Caco-2 (cell line): ENCODE measurements around the gene BBLN. TPM values are rescaled to one million over a fixed set of nuclear protein-coding genes. Genes with fewer than 3 reads are reported as not detected.
A peak's percentile ranks its signal among the peaks of the same experiment; 100 is the strongest.

ENCODE experiments used
- BruUV-seq: library from RNA; stranded (reverse); fragments of 400-500 nt; replicated peaks from 2 replicates; lab custom pipeline; 2021; lab: Mats Ljungman, UMichigan
- CTCF ChIA-PET: fragments of 300-600 bp; sonication (Branson Sonifier 250); formaldehyde crosslinking; loops from one replicate; lab custom pipeline; 2022; ENCODE audit warnings: antibody characterized with exemption; lab: Charles Lee
- POLR2A ChIA-PET: fragments of 300-600 bp; sonication (Branson Sonifier 250); formaldehyde crosslinking; loops from one replicate; lab custom pipeline; 2022; ENCODE audit warnings: antibody characterized with exemption; lab: Charles Lee
- DNase-seq, 2 experiments: peaks; one replicate each; pipeline versions ENCODE4 v3.0.0 to v3.0.0-alpha.2; 2020 to 2022
- H3K27me3 ChIP-seq: replicated peaks from 2 replicates; pipeline ENCODE4 v1.6.0; 2011; ENCODE audit warnings: low read length; ENCODE audit not compliant: control insufficient read depth, insufficient read depth
- H3K36me3 ChIP-seq: 2 replicates; pipeline ENCODE4 v1.5.1; 2011; ENCODE audit warnings: low read length; ENCODE audit not compliant: control insufficient read depth, insufficient read depth
- H3K4me1 ChIP-seq: fragments of 250-450 bp; sonication (Bioruptor Pico); 2 replicates; pipeline ENCODE4 v1.5.1; 2020; ENCODE audit warnings: mild to moderate bottlenecking
- H3K4me3 ChIP-seq: 2 replicates; pipeline ENCODE4 v1.5.1; 2011; ENCODE audit warnings: low read depth, mild to moderate bottlenecking, control low read depth, low read length
- H3K9me3 ChIP-seq: fragments of 250-450 bp; sonication (Bioruptor Pico); 2 replicates; pipeline ENCODE4 v1.5.1; 2020; ENCODE audit warnings: mild to moderate bottlenecking, moderate library complexity
- H3K27ac Mint-ChIP-seq: one replicate; pipeline ENCODE4 v1.8.0; 2022; ENCODE audit warnings: mixed read lengths; ENCODE audit not compliant: unreplicated experiment
- H3K27me3 Mint-ChIP-seq: one replicate; pipeline ENCODE4 v1.8.0; 2022; ENCODE audit warnings: mixed read lengths; ENCODE audit not compliant: insufficient read depth, unreplicated experiment
- H3K36me3 Mint-ChIP-seq: one replicate; pipeline ENCODE4 v1.8.0; 2022; ENCODE audit warnings: mild to moderate bottlenecking, mixed read lengths; ENCODE audit not compliant: insufficient read depth, unreplicated experiment
- H3K4me1 Mint-ChIP-seq: one replicate; pipeline ENCODE4 v1.8.0; 2022; ENCODE audit warnings: low read depth, mixed read lengths; ENCODE audit not compliant: unreplicated experiment
- H3K4me3 Mint-ChIP-seq: one replicate; pipeline ENCODE4 v1.8.0; 2022; ENCODE audit warnings: mild to moderate bottlenecking, moderate library complexity, mixed read lengths; ENCODE audit not compliant: unreplicated experiment
- H3K9me3 Mint-ChIP-seq: one replicate; pipeline ENCODE4 v1.8.0; 2022; ENCODE audit warnings: mixed read lengths; ENCODE audit not compliant: unreplicated experiment
- CTCF ChIP-seq, 2 experiments: fragments of 200-600 bp in 1 of 2; IDR thresholded peaks; 1 replicate in 1 of 2; 2 replicates in 1 of 2; pipeline versions ENCODE4 v1.5.1 to v1.8.0; 2011 to 2022; ENCODE audit warnings: antibody characterized with exemption in 1 of 2, control low read depth in 1 of 2, inconsistent platforms in 1 of 2, low read depth in 1 of 2, low read length in 1 of 2, mild to moderate bottlenecking in 1 of 2, moderate library complexity in 1 of 2; ENCODE audit not compliant: insufficient read depth in 1 of 2, severe bottlenecking in 1 of 2, unreplicated experiment in 1 of 2
- intact Hi-C: fragments of 100-400 bp; cut with micrococcal nuclease; formaldehyde crosslinking; loops from one replicate; pipeline ENCODE4 v1.10.0; 2022; ENCODE audit not compliant: unreplicated experiment
- total RNA-seq: library from RNA; stranded (reverse); gene quantifications from 2 replicates; pipeline ENCODE4 v1.2.3, GENCODE V29; 2022

The BBLN gene
- total RNA-seq, 1 experiment from 2014 or later: 34.2 TPM

- Mint-ChIP-seq H3K36me3 (peaks cover 52% of the 10 kb centered on the region), H3K27ac (no peak overlapping the region), H3K27me3 (no peaks in the 10 kb centered on the region), H3K9me3 (no peaks in the 10 kb centered on the region), H3K4me1 (peaks cover 8% of the 10 kb centered on the region), H3K4me3 (peak overlapping the region; percentile 89)
- no peaks in the 10 kb centered on the region for H3K27me3 ChIP-seq
- intact Hi-C loops: loop anchor here (5.0 to 10.0 kb wide), 2 partner anchors 63 to 155 kb away; partner anchors contain the start of genes PTGES2 and SLC27A4
- 0 out of 2 replicates have a peak, but pooled peaks cover 7% of the 10 kb centered on the region for H3K4me1 ChIP-seq
- ChIA-PET POLR2A (interaction anchor here (0.6 to 1.5 kb wide), 3 partner anchors 20 to 61 kb away, joined by 3 to 5 read pairs (median 5); partner anchors contain the start of gene BBLN), CTCF (interaction anchor here (0.5 to 1.4 kb wide), 4 partner anchors 29 to 246 kb away, joined by 3 to 4 read pairs (median 3); no protein-coding TSS in a partner anchor)
- no peak overlapping the region; the same call in 1 of the 2 replicates for H3K4me3 ChIP-seq
- H3K9me3 ChIP-seq: no peaks in the 10 kb centered on the region
- BruUV-seq: no TSS peak
- no peak for TF ChIP-seq CTCF (IDR thresholded peaks at IDR 0.05; ENCODE audit: insufficient read depth in 1 of 2, low read depth in 1 of 2, low read length in 1 of 2, severe bottlenecking in 1 of 2, unreplicated experiment in 1 of 2)
- DNase-seq: no peak
- H3K36me3 ChIP-seq: peaks cover 3% of the 10 kb centered on the region
Observed at GRCh38 chr9:128190013-128190412, 29.9 kb downstream of the BBLN start.

GRCh38 chr9:128190516-128191405 is 30.7 kb downstream of the BBLN start:
- Mint-ChIP-seq H3K4me1 (peaks cover 8% of the 10 kb centered on the region), H3K9me3 (no peaks in the 10 kb centered on the region), H3K36me3 (peaks cover 46% of the 10 kb centered on the region), H3K4me3 (peak overlapping the region; percentile 89), H3K27me3 (no peaks in the 10 kb centered on the region), H3K27ac (peak overlapping the region; percentile 96)
- no peak for TF ChIP-seq CTCF (IDR thresholded peaks at IDR 0.05; ENCODE audit: insufficient read depth in 1 of 2, low read depth in 1 of 2, low read length in 1 of 2, severe bottlenecking in 1 of 2, unreplicated experiment in 1 of 2)
- ChIA-PET POLR2A (interaction anchor here (0.6 to 1.6 kb wide), 4 partner anchors 21 to 256 kb away, joined by 3 to 5 read pairs (median 4); partner anchors contain the start of gene BBLN), CTCF (interaction anchor here (0.6 to 1.4 kb wide), 5 partner anchors 28 to 254 kb away, joined by 3 to 5 read pairs (median 3); partner anchors contain the start of genes GOLGA2 and SWI5)
- Histone ChIP-seq H3K4me1 (0 out of 2 replicates have a peak, but pooled peaks cover 7% of the 10 kb centered on the region), H3K4me3 (peak overlapping the region; percentile 98), H3K36me3 (peaks cover 3% of the 10 kb centered on the region), H3K9me3 (no peaks in the 10 kb centered on the region), H3K27me3 (no peaks in the 10 kb centered on the region)
- intact Hi-C loops: loop anchor here (5.0 to 10.0 kb wide), 2 partner anchors 63 to 154 kb away; partner anchors contain the start of genes PTGES2 and SLC27A4
- TSS peak; percentile 26 for BruUV-seq
- DNase-seq: no peak
